GM18520 (cell line): ENCODE data around the gene SYT5.

Experiments
- ATAC-seq: cut with Tn5 transposase; IDR thresholded peaks from one replicate; pipeline ENCODE4 v1.9.1; 2021; ENCODE audit not compliant: unreplicated experiment

Gene SYT5

GRCh38 chr19:55147545-55148251, 32.4 kb downstream of the SYT5 start:
- ATAC-seq: no peak

GRCh38 chr19:55146705-55147273, 33.3 kb downstream of the SYT5 start:
- no peak for ATAC-seq

GRCh38 chr19:55146078-55146704, 33.9 kb downstream of the SYT5 start:
- no peak for ATAC-seq

GRCh38 chr19:55145232-55145631, 34.9 kb downstream of the SYT5 start:
- no peak for ATAC-seq

- no peak for ATAC-seq
These were observed 38.4 kb downstream of the SYT5 start for GRCh38 chr19:55141696-55142095.

GRCh38 chr19:55137915-55138314, 42.2 kb downstream of the SYT5 start:
- no peak for ATAC-seq

GRCh38 chr19:55136399-55137102, 43.5 kb downstream of the SYT5 start:
- ATAC-seq: no peak

- ATAC-seq: no peak
These were observed 45.4 kb downstream of the SYT5 start for GRCh38 chr19:55134736-55135135.

- ATAC-seq: no peak
These were observed 46.2 kb downstream of the SYT5 start for GRCh38 chr19:55133639-55134444.

- no peak for ATAC-seq
These were observed 47.5 kb downstream of the SYT5 start for GRCh38 chr19:55132453-55133129.

GRCh38 chr19:55131421-55131820, 48.7 kb downstream of the SYT5 start:
- no peak for ATAC-seq
